ENCODE results near the gene GRIK2.
"Not testable (repeated sequence)": the region's sequence is repeated elsewhere in the genome, so short reads cannot be mapped to it uniquely, and the experiment has no call there.

The GRIK2 gene

DNA sequence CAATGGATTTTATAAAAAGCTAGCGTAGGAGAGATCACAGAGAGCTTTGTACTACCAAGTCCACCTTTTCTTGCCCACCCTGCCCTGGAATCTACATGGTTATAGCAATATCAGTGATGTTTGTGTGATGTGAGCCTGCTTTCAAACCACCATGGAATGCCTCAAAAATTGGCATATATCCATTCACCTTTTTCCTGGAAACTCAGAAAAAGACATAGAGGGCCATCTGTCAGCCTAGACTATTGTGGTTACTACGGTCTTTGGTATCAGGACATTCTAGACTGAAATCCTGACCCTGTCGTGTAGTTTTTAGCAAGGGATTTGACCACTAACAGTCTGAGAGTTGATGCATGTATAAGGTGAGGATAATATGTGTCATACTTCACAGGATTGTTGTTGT, 239.6 kb downstream of the GRIK2 start:
- TF ChIP-seq, protein P1, sequence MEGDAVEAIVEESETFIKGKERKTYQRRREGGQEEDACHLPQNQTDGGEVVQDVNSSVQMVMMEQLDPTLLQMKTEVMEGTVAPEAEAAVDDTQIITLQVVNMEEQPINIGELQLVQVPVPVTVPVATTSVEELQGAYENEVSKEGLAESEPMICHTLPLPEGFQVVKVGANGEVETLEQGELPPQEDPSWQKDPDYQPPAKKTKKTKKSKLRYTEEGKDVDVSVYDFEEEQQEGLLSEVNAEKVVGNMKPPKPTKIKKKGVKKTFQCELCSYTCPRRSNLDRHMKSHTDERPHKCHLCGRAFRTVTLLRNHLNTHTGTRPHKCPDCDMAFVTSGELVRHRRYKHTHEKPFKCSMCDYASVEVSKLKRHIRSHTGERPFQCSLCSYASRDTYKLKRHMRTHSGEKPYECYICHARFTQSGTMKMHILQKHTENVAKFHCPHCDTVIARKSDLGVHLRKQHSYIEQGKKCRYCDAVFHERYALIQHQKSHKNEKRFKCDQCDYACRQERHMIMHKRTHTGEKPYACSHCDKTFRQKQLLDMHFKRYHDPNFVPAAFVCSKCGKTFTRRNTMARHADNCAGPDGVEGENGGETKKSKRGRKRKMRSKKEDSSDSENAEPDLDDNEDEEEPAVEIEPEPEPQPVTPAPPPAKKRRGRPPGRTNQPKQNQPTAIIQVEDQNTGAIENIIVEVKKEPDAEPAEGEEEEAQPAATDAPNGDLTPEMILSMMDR (IDR thresholded peaks at IDR 0.05; ENCODE audit: insufficient read depth, missing control alignments): no peak
- FAIRE-seq (no peak), DNase-seq (ENCODE audit: insufficient read length, low spot score) (no peak)

DNA sequence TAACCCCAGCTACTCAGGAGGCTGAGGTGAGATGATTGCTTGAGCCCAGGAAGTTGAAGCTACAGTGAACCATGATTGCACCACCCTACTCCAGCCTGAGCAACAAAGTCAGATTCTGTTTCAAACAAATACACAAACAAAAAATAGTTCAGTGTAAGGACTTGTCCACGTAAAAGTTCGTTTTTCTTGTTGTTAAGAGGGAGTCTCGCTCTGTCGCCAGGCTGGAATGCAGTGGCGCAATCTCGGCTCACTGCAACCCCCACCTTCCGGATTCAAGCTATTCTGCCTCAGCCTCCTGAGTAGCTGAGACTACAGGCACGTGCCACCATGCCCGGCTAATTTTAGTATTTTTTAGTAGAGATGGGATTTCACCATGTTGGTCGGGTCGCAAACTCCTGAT, 245.4 kb downstream of the GRIK2 start:
- FAIRE-seq; DNase-seq (ENCODE audit: insufficient read length, low spot score): not testable (repeated sequence)

DNA sequence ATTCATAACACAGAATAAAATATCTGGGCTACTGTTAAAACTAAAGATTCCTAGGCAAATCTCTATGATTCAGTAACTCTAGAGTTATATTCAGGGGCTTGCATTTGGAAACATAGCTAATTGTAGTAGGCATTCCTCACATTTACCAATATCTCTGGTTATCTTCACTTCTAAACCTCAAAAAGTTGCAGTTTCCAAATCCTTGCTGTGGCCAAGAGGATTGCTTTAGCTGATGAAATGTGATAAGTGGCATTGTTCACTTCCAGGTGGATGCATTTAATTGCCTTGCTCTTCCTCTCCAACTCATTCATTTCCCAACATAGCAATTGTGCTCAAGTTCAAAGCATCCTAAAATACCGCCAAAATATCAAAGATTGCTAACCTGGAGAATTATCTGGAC, 246.6 kb downstream of the GRIK2 start:
- TF ChIP-seq, protein P1 (IDR thresholded peaks at IDR 0.05; ENCODE audit: insufficient read depth, missing control alignments): no peak
- FAIRE-seq (no peak), DNase-seq (ENCODE audit: insufficient read length, low spot score) (no peak)

DNA sequence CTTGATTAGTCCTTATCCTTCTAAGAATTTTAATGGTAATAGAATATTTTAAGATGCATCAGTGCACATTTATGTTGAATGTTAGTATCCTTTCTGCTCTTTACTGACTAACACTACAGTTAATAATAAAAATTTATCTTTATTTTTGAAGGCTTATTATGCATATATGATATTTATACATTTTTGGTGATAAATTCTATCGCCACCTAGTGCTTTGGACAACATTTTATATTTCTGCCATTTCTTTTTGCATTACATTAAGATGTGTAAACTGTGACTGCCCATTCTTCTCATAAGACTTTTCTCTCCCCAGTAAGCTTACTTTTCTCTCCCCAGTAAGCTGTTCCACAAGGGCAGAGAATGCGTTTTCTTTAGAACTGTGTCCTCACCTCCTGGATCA, 252.3 kb downstream of the GRIK2 start:
- TF ChIP-seq, protein P1 (IDR thresholded peaks at IDR 0.05; ENCODE audit: insufficient read depth, missing control alignments): peak; percentile 14
- DNase-seq (ENCODE audit: insufficient read length, low spot score) (no peak), FAIRE-seq (no peak)

DNA sequence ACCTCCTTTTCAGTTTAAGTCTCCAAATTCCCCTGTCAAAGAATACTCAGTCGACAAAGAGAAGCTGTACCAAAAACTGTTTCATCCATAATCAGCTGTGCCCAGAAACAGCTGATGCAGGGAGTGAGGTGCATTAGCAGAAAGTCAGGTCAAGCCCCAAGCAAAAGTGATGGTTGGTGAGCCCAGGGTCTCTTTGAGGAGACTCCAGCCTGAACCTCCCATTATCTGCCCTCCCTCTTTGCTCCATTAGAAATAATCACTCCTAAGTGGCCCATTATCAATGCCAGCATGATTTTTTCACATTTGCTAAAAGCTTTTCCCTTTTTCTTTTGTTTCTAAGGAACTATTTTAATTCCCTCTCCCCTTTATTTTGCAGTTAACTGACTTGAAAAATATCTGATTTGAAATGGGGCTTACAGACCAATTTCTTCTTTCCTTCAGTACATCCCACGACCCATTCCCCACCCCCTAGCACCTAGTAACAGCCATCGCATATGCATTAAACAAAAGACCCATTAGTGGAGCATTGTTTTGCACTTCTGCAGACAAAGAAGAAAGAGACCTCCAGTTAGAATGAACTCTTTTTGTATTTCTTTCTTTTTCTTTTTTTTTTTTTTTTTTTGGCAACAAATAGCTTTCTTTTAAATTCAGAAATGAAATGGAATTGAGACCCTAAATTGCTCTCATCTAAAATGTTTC, 257.0 kb downstream of the GRIK2 start:
- TF ChIP-seq, protein P1 (IDR thresholded peaks at IDR 0.05; ENCODE audit: insufficient read depth, missing control alignments): no peak
- DNase-seq (ENCODE audit: insufficient read length, low spot score) (no peak), FAIRE-seq (no peak)

DNA sequence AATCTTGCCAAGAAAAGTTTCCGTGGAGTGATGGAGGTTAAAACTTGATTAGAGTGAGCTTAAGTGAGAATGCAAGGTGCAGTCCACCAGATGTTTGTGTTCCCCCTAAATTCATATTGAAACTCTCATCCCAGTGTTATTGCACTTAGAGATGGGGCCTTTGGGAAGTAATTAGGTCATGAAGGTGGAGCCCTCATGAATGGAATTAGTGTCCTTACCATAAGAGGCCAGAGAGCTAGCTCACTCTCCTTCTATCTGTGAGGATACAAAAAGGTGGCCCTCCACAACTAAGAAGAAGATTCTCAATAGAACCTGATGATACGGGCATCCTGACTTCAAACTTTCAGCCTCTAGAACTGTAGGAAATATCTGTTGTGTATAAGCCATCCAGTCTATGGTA, 258.6 kb downstream of the GRIK2 start:
- DNase-seq (ENCODE audit: insufficient read length, low spot score) (no peak), FAIRE-seq (no peak)
- TF ChIP-seq, protein P1 (IDR thresholded peaks at IDR 0.05; ENCODE audit: insufficient read depth, missing control alignments): no peak

DNA sequence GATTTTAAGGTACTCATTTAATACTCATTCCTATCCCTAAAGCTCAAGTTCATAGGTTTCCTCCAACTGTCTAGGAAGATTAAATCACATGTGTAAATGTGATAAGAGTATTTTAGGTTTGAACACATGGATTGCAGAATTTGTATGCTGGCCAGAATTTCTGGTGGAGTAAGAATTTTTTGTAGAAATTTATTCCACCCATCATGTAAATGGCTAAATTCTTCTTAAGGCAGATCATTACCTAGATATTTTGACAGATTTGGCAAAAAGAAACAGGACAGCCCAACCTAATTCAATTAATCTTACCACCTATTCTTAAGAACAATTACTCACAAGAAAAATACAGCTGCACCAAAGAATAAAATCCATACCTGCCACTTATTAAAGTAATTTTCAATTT, 261.6 kb downstream of the GRIK2 start:
- DNase-seq (ENCODE audit: insufficient read length, low spot score): no peak
- no peak for FAIRE-seq
- TF ChIP-seq, protein P1 (IDR thresholded peaks at IDR 0.05; ENCODE audit: insufficient read depth, missing control alignments): no peak

All from D721Med (cell line).